Measurements from ENCODE around the gene PIK3C3. TPM values are rescaled to one million over a fixed set of nuclear protein-coding genes. Genes with fewer than 3 reads are reported as not detected.

PIK3C3 gene
- total RNA-seq, result 10 to 100 TPM; 15.2 to 27.2 (median 19.6) TPM
- long read RNA-seq, partial matches to known transcripts, result 1 of 2 reads
- long read RNA-seq, other reads (novel, unspliced or antisense), result 1 of 2 reads

- ATAC-seq (peak; percentile 99 to 100 (median 100)), DNase-seq (peak; percentile 97)
- peaks cover 0 to 15% (median 6%) of the 10 kb centered on the region in 4 donors for H3K4me1 ChIP-seq
- H3K27me3 ChIP-seq, result peaks cover 0 to 4% of the 10 kb centered on the region in 2 donors
- under 1% methylated on average over 38 of the region's 38 CpGs for WGBS (ENCODE audit: insufficient coverage, low coverage, low lambda C conversion rate, missing lambda C conversion rate)
- TF ChIP-seq, protein P1, sequence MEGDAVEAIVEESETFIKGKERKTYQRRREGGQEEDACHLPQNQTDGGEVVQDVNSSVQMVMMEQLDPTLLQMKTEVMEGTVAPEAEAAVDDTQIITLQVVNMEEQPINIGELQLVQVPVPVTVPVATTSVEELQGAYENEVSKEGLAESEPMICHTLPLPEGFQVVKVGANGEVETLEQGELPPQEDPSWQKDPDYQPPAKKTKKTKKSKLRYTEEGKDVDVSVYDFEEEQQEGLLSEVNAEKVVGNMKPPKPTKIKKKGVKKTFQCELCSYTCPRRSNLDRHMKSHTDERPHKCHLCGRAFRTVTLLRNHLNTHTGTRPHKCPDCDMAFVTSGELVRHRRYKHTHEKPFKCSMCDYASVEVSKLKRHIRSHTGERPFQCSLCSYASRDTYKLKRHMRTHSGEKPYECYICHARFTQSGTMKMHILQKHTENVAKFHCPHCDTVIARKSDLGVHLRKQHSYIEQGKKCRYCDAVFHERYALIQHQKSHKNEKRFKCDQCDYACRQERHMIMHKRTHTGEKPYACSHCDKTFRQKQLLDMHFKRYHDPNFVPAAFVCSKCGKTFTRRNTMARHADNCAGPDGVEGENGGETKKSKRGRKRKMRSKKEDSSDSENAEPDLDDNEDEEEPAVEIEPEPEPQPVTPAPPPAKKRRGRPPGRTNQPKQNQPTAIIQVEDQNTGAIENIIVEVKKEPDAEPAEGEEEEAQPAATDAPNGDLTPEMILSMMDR (IDR thresholded peaks at IDR 0.05), result no peak
- TF ChIP-seq POLR2A (IDR thresholded peaks at IDR 0.05), result peak; percentile 39
- H3K4me3 ChIP-seq, result peak within 1 kb of the TSS; percentile 75 to 90 (median 85)
- peak within 1 kb of the TSS; percentile 42 to 69 (median 56) for H3K27ac ChIP-seq
- H3K9me3 ChIP-seq, result no peaks in the 10 kb centered on the region
- intact Hi-C loops (cut with DNase I), result no loop called here
- H3K36me3 ChIP-seq, result peaks cover 0 to 8% (median 3%) of the 10 kb centered on the region in 4 donors
These were observed at the start of gene PIK3C3 for GRCh38 chr18:41954827-41955613. Gene PIK3C3 (plus strand): TSS chr18:41955234. CDS start chr18:41955292, 58 bp downstream.

- H3K36me3 ChIP-seq, result no peaks in the 10 kb centered on the region
- intact Hi-C loops (cut with DNase I), result no loop called here
- 17% methylated on average over 1 of the region's 1 CpG for WGBS (ENCODE audit: insufficient coverage, low coverage, low lambda C conversion rate, missing lambda C conversion rate)
These were observed 49.1 kb upstream of the PIK3C3 start for GRCh38 chr18:41905786-41906527.

GRCh38 chr18:41906528-41907146 is 48.4 kb upstream of the PIK3C3 start:
- intact Hi-C loops (cut with DNase I), result no loop called here
- H3K27ac ChIP-seq, result no peak overlapping the region
- DNase-seq (no peak), ATAC-seq (peak; percentile 52 to 69 (median 62))
- no peak overlapping the region for H3K4me3 ChIP-seq
- WGBS (ENCODE audit: insufficient coverage, low coverage, low lambda C conversion rate, missing lambda C conversion rate), result 25% methylated on average over 6 of the region's 6 CpGs
- TF ChIP-seq POLR2A (IDR thresholded peaks at IDR 0.05), result no peak
- TF ChIP-seq, protein P1 (IDR thresholded peaks at IDR 0.05), result peak; percentile 51 to 71 (median 64)
- no peaks in the 10 kb centered on the region for H3K27me3 ChIP-seq
- no peaks in the 10 kb centered on the region for H3K9me3 ChIP-seq
- H3K4me1 ChIP-seq, result no peaks in the 10 kb centered on the region
- H3K36me3 ChIP-seq, result no peaks in the 10 kb centered on the region

More at GRCh38 chr18:41905786-41906527, 49.1 kb upstream of the PIK3C3 start:
- Histone ChIP-seq H3K27me3 (no peaks in the 10 kb centered on the region), H3K27ac (no peak overlapping the region), H3K9me3 (no peaks in the 10 kb centered on the region), H3K4me3 (no peak overlapping the region), H3K4me1 (no peaks in the 10 kb centered on the region)
- TF ChIP-seq, protein P1 (IDR thresholded peaks at IDR 0.05), result no peak
- no peak for TF ChIP-seq POLR2A (IDR thresholded peaks at IDR 0.05)
- no peak for DNase-seq
- no peak for ATAC-seq

GRCh38 chr18:41917181-41917580 is 37.9 kb upstream of the PIK3C3 start:
- no peak for ATAC-seq
- no peaks in the 10 kb centered on the region for H3K9me3 ChIP-seq
- WGBS (ENCODE audit: insufficient coverage, low coverage, low lambda C conversion rate, missing lambda C conversion rate), result 68% methylated on average over 3 of the region's 3 CpGs
- H3K27ac ChIP-seq, result no peak overlapping the region
- no peak overlapping the region for H3K4me3 ChIP-seq
- no peaks in the 10 kb centered on the region for H3K36me3 ChIP-seq
- no peaks in the 10 kb centered on the region for H3K27me3 ChIP-seq
- no peak for TF ChIP-seq POLR2A (IDR thresholded peaks at IDR 0.05)
- TF ChIP-seq, protein P1 (IDR thresholded peaks at IDR 0.05), result no peak
- no peaks in the 10 kb centered on the region for H3K4me1 ChIP-seq
- intact Hi-C loops (cut with DNase I), result no loop called here
- DNase-seq, result no peak

All from right lobe of liver (tissue), 6 donors.